ENCODE measurements around the gene GCDH. TPM values are rescaled to one million over a fixed set of nuclear protein-coding genes. Genes with fewer than 3 reads are reported as not detected.

The GCDH gene
- total and polyA plus RNA-seq, 2 of the 8 experiments (the other 6 are each of a cell fraction or from before 2014, with no cell fraction given) = 67.3 to 89.4 TPM

- TF ChIP-seq TAF1 (IDR thresholded peaks at IDR 0.05; ENCODE audit: low read depth, low read length) (peak; percentile 19; the same call in 1 of the 2 replicates), TBP (IDR thresholded peaks at IDR 0.05; ENCODE audit: low read depth, low read length) (peak; percentile 19; the same call in 1 of the 2 replicates)
These were observed 22.1 kb downstream of the GCDH start (continued) for GRCh38 chr19:12913011-12913561.
